Gastrocnemius medialis (tissue), 4 donors: ENCODE results near the gene ENTPD8. TPM values are rescaled to one million over a fixed set of nuclear protein-coding genes. Genes with fewer than 3 reads are reported as not detected.

Source experiments
- ATAC-seq, 2 donors: fragments of 150-250 bp; one replicate each; pipeline ENCODE4 v1.9.1; 2016
- DNase-seq, 2 donors: peaks; one replicate each; pipeline ENCODE4 v3.0.0-alpha.2; 2019
- H3K27ac ChIP-seq, 4 donors: fragments of 200-600 bp; sonication (generic); 1 replicate in 1 of 4; 2 replicates in 3 of 4; pipeline ENCODE4 v1.5.1; 2016 to 2018; ENCODE audit warnings: mild to moderate bottlenecking in 2 of 4, moderate library complexity in 1 of 4
- H3K27me3 ChIP-seq, 3 donors: fragments of 200-600 bp; sonication (generic) in 2 of 3; 1 replicate in 1 of 3; 2 replicates in 2 of 3; pipeline versions ENCODE4 v1.5.1 to v1.6.0; 2016 to 2019; ENCODE audit warnings: mild to moderate bottlenecking in 1 of 3, moderate library complexity in 1 of 3
- H3K36me3 ChIP-seq, 2 donors: fragments of 200-600 bp; sonication (generic) in 1 of 2; one replicate each; pipeline ENCODE4 v1.5.1; 2017 to 2018
- H3K4me1 ChIP-seq, 2 donors: fragments of 200-600 bp; sonication (generic) in 1 of 2; one replicate each; pipeline ENCODE4 v1.5.1; 2016 to 2017; ENCODE audit warnings: mild to moderate bottlenecking in 2 of 2
- H3K4me3 ChIP-seq, 4 donors: fragments of 200-600 bp; sonication (generic) in 3 of 4; 1 replicate in 1 of 4; 2 replicates in 3 of 4; pipeline ENCODE4 v1.5.1; 2016 to 2019; ENCODE audit warnings: mild to moderate bottlenecking in 2 of 4
- H3K9me3 ChIP-seq, 3 donors: fragments of 200-600 bp; sonication (generic) in 2 of 3; 1 replicate in 1 of 3; 2 replicates in 2 of 3; pipeline ENCODE4 v1.5.1; 2016 to 2019
- CTCF ChIP-seq, 5 experiments: fragments of 450-650 bp in 3 of 5; fragments of 200-600 bp in 2 of 5; sonication (generic) in 2 of 5; IDR thresholded peaks in 4 of 5; conservative IDR thresholded peaks in 1 of 5; 1 replicate in 4 of 5; 2 replicates in 1 of 5; pipeline ENCODE4 v1.5.1; 2016 to 2019; ENCODE audit warnings: antibody characterized with exemption in 5 of 5, mild to moderate bottlenecking in 3 of 5, moderate library complexity in 3 of 5
- POLR2A ChIP-seq, 2 donors: fragments of 450-650 bp; IDR thresholded peaks; one replicate each; pipeline ENCODE4 v1.6.1; 2017; ENCODE audit warnings: antibody characterized with exemption in 2 of 2, mild to moderate bottlenecking in 2 of 2, moderate library complexity in 2 of 2
- in situ Hi-C, 4 donors: fragments of 200-750 bp; cut with MboI; loops; one replicate each; pipeline versions ENCODE4 v1.15.0 to v1.8.0; 2017; ENCODE audit warnings: low sequenced_read_pairs in 4 of 4
- intact Hi-C: fragments of 100-400 bp; cut with DNase I; formaldehyde crosslinking; loops from one replicate; pipeline ENCODE4 v1.15.1; 2023; ENCODE audit warnings: low total_unique reads
- total RNA-seq, 4 donors: library from RNA; depleted of rRNA; stranded (reverse); fragments of >200 nt; gene quantifications; one replicate each; pipeline versions ENCODE4 v1.1.0 to v1.2.3, GENCODE V29; 2016

Gene ENTPD8
- total RNA-seq, 4 donors from 2014 or later: 0.23 TPM; not detected in 3

- peak; percentile 23 to 26 for ATAC-seq
- Histone ChIP-seq H3K27ac (peak overlapping the region; percentile 21 to 41 (median 22)), H3K36me3 (peaks cover 0 to 11% of the 10 kb centered on the region in 2 donors), H3K4me1 (peaks cover 10 to 11% of the 10 kb centered on the region in 2 donors), H3K9me3 (no peaks in the 10 kb centered on the region), H3K27me3 (no peaks in the 10 kb centered on the region), H3K4me3 (peak overlapping the region; percentile 51 to 63 (median 54))
- intact Hi-C loops (loop anchor here (1.0 kb wide), 1 partner anchor 35 kb away; the partner anchor contains the start of genes EXD3 and NOXA1), in situ Hi-C loops (no loop called here)
- DNase-seq: peak in 1 of 2 donors; percentile 19
- TF ChIP-seq CTCF (IDR thresholded peaks at IDR 0.05 in 4 of 5, conservative IDR thresholded peaks at IDR 0.05 in 1 of 5): no peak
- no peak for TF ChIP-seq POLR2A (IDR thresholded peaks at IDR 0.05)
These were observed 17.3 kb upstream of the ENTPD8 start for GRCh38 chr9:137458194-137459151.

- intact Hi-C loops (no loop called here), in situ Hi-C loops (no loop called here)
- TF ChIP-seq CTCF (IDR thresholded peaks at IDR 0.05 in 4 of 5, conservative IDR thresholded peaks at IDR 0.05 in 1 of 5): no peak
- TF ChIP-seq POLR2A (IDR thresholded peaks at IDR 0.05): no peak
- no peak overlapping the region for H3K27ac ChIP-seq
- peaks cover 0 to 6% of the 10 kb centered on the region in 2 donors for H3K36me3 ChIP-seq
- no peaks in the 10 kb centered on the region for H3K9me3 ChIP-seq
- H3K4me3 ChIP-seq: peak overlapping the region in 1 of 4 donors; percentile 54
- H3K4me1 ChIP-seq: peaks cover 10 to 11% of the 10 kb centered on the region in 2 donors
- no peaks in the 10 kb centered on the region for H3K27me3 ChIP-seq
- peak in 1 of 2 donors; percentile 11 for DNase-seq
- no peak for ATAC-seq
These were observed 16.4 kb upstream of the ENTPD8 start for GRCh38 chr9:137457406-137458193.

GRCh38 chr9:137456864-137457405 lies 15.8 kb upstream of the ENTPD8 start:
- Histone ChIP-seq H3K4me3 (no peak overlapping the region), H3K27me3 (no peaks in the 10 kb centered on the region), H3K36me3 (peaks cover 0 to 6% of the 10 kb centered on the region in 2 donors), H3K9me3 (no peaks in the 10 kb centered on the region), H3K4me1 (peaks cover 10 to 11% of the 10 kb centered on the region in 2 donors), H3K27ac (no peak overlapping the region)
- DNase-seq (peak in 1 of 2 donors; percentile 11), ATAC-seq (no peak)
- TF ChIP-seq POLR2A (IDR thresholded peaks at IDR 0.05): no peak
- no peak for TF ChIP-seq CTCF (IDR thresholded peaks at IDR 0.05 in 4 of 5, conservative IDR thresholded peaks at IDR 0.05 in 1 of 5)
- in situ Hi-C loops: no loop called here
- intact Hi-C loops: no loop called here

GRCh38 chr9:137456061-137456863 lies 15.1 kb upstream of the ENTPD8 start:
- Histone ChIP-seq H3K4me3 (no peak overlapping the region), H3K36me3 (peaks cover 0 to 6% of the 10 kb centered on the region in 2 donors), H3K4me1 (peaks cover 10 to 11% of the 10 kb centered on the region in 2 donors), H3K9me3 (no peaks in the 10 kb centered on the region), H3K27me3 (no peaks in the 10 kb centered on the region), H3K27ac (no peak overlapping the region)
- in situ Hi-C loops: no loop called here
- no peak for TF ChIP-seq POLR2A (IDR thresholded peaks at IDR 0.05)
- TF ChIP-seq CTCF (IDR thresholded peaks at IDR 0.05 in 4 of 5, conservative IDR thresholded peaks at IDR 0.05 in 1 of 5): no peak
- ATAC-seq (no peak), DNase-seq (peak in 1 of 2 donors; percentile 6)
- intact Hi-C loops: no loop called here
